AG09319 (cell line): ENCODE measurements around the gene BAIAP2L2.

Source experiments
- DNase-seq: peaks from one replicate; pipeline ENCODE4 v3.0.0-alpha.2; 2010; ENCODE audit warnings: low read depth; ENCODE audit errors: extremely low read depth
- TF ChIP-seq, protein P1 (sequence below): IDR thresholded peaks from 2 replicates; pipeline ENCODE4 v1.5.1; 2011; ENCODE audit warnings: low read depth, mild to moderate bottlenecking, inconsistent platforms, low read length, moderate library complexity

The BAIAP2L2 gene

DNA sequence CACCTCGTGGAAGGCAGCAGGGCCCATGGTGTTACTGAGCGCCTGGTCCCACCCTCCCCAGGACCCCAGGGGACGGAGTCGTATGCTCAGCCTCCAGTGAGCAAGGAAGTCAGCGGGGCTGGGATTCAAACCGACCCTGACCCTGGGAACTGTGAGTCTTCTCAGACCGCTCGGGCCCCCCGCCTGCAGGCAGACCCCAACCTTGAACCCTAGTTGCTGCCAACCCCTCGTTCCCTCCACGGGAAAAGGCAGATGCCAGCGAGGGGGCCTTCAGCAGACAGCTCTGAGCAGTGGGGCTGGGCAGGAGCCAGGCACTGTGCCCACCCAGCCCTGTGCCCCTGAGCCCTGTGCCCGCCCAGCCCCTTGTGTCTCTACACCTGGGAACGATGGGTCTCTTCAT, 32.9 kb downstream of the BAIAP2L2 start:
- TF ChIP-seq, protein P1, sequence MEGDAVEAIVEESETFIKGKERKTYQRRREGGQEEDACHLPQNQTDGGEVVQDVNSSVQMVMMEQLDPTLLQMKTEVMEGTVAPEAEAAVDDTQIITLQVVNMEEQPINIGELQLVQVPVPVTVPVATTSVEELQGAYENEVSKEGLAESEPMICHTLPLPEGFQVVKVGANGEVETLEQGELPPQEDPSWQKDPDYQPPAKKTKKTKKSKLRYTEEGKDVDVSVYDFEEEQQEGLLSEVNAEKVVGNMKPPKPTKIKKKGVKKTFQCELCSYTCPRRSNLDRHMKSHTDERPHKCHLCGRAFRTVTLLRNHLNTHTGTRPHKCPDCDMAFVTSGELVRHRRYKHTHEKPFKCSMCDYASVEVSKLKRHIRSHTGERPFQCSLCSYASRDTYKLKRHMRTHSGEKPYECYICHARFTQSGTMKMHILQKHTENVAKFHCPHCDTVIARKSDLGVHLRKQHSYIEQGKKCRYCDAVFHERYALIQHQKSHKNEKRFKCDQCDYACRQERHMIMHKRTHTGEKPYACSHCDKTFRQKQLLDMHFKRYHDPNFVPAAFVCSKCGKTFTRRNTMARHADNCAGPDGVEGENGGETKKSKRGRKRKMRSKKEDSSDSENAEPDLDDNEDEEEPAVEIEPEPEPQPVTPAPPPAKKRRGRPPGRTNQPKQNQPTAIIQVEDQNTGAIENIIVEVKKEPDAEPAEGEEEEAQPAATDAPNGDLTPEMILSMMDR: no peak
- DNase-seq: no peak

DNA sequence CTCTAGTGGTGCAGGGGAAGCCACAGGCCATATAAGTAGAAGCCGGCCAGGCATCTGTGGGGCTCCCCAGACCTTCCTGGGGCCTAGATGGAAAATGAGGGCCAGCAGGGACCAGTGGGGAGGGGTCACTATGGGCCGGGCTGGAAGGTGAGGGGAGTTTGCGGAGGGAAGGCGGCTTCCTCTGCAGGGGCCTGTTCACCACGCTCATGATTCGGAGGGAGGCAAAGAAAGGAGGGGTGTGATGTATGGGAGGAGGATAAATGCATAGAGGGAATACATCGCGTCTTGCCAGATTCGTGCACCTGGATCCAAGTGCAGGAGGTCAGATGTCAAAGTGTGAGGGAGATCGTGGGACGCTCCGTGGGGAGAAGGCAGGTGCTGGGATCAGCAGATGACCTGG, 33.4 kb downstream of the BAIAP2L2 start:
- TF ChIP-seq, protein P1: no peak
- no peak for DNase-seq

GRCh38 chr22:38075961-38076360, 34.5 kb downstream of the BAIAP2L2 start:
- TF ChIP-seq, protein P1: no peak
- DNase-seq: no peak

DNA sequence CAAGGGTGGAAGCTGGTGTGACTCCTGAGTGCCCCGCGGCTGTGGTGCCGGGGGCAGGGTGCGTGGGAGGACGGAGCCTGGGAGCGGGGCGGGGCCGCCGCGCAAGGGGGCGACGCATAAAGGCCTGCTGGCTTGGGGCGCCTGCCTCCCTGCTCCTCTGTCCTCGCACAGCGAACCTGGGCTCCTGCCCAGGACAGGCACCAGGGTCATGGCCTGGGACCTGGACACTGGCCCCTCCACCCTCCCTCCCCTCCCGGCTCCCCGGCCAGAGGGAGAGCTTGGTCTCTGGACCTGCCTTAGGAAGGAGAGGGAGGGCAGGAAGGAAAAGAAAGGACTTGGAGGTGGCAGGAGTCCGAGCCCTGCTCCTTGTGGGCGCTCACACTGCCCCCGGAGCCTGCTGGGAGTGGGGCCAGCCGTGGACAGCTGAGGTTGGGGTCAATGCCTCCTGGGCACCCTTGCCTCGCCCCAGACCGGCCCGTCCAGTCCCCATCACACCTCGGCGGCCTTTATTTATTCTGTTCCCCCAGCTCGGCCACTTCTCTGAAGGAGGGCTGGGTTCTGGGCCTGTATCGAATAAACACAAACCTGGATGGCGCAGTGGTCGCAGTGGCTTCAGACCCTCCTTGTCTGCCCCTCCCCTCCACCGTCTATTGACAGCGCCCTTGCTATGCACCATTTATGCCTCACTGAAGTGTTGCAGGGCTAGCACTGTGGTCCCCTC, 35.2 kb downstream of the BAIAP2L2 start:
- TF ChIP-seq, protein P1: no peak

GRCh38 chr22:38074181-38075104, 36.0 kb downstream of the BAIAP2L2 start:
- no peak for DNase-seq
- TF ChIP-seq, protein P1: peak; percentile 35

More for the DNA sequence above, 35.2 kb downstream of the BAIAP2L2 start:
- no peak for DNase-seq

GRCh38 chr22:38073150-38074130, 37.0 kb downstream of the BAIAP2L2 start:
- no peak for DNase-seq
- TF ChIP-seq, protein P1: no peak
